Sigmoid colon (tissue), 7 donors: ENCODE results near the gene FABP3. TPM values are rescaled to one million over a fixed set of nuclear protein-coding genes. Genes with fewer than 3 reads are reported as not detected.
"Not testable (repeated sequence)": the region's sequence is repeated elsewhere in the genome, so short reads cannot be mapped to it uniquely, and the experiment has no call there.

Experiments used
- DNase-seq: peaks from one replicate; pipeline ENCODE4 v3.0.0-alpha.2; 2019
- H3K27ac ChIP-seq, 4 donors: fragments of 200-600 bp; sonication (generic); one replicate each; pipeline ENCODE4 v1.5.1; 2016 to 2019; ENCODE audit warnings: mild to moderate bottlenecking in 1 of 4
- H3K27me3 ChIP-seq, 3 donors: fragments of 200-600 bp; sonication (generic); one replicate each; pipeline ENCODE4 v1.5.1; 2019; ENCODE audit warnings: mild to moderate bottlenecking in 1 of 3
- H3K36me3 ChIP-seq, 4 donors: fragments of 200-600 bp; sonication (generic); one replicate each; pipeline ENCODE4 v1.5.1; 2016 to 2019
- H3K4me1 ChIP-seq, 4 donors: fragments of 200-600 bp; sonication (generic); one replicate each; pipeline ENCODE4 v1.5.1; 2017 to 2019
- H3K4me3 ChIP-seq, 4 donors: fragments of 200-600 bp; sonication (generic); one replicate each; pipeline ENCODE4 v1.5.1; 2017 to 2019; ENCODE audit warnings: mild to moderate bottlenecking in 2 of 4, moderate library complexity in 1 of 4
- H3K9me3 ChIP-seq, 4 donors: fragments of 200-600 bp in 3 of 4; sonication (generic) in 3 of 4; one replicate each; pipeline versions ENCODE4 v1.5.1 to v1.6.1; 2013 to 2019
- CTCF ChIP-seq, 4 experiments: fragments of 450-650 bp in 3 of 4; fragments of 200-600 bp in 1 of 4; IDR thresholded peaks; one replicate each; pipeline ENCODE4 v1.5.1; 2016 to 2019; ENCODE audit warnings: antibody characterized with exemption in 4 of 4, mild to moderate bottlenecking in 3 of 4, moderate library complexity in 2 of 4
- EP300 ChIP-seq, 4 donors: sonication (generic); formaldehyde crosslinking; IDR thresholded peaks; one replicate each; pipeline ENCODE4 v1.6.1; 2017; ENCODE audit warnings: antibody characterized with exemption in 4 of 4
- POLR2A ChIP-seq, 2 donors: fragments of 450-650 bp; IDR thresholded peaks; one replicate each; pipeline ENCODE4 v1.6.1; 2016; ENCODE audit warnings: antibody characterized with exemption in 2 of 2, mild to moderate bottlenecking in 2 of 2, moderate library complexity in 2 of 2
- POLR2AphosphoS5 ChIP-seq, 4 donors: sonication (generic); formaldehyde crosslinking; IDR thresholded peaks; one replicate each; pipeline ENCODE4 v1.6.1; 2017; ENCODE audit warnings: antibody characterized with exemption in 4 of 4
- WGBS, 2 donors: extraction: QIAGEN DNeasy Blood & Tissue Kit; methylation state at CpG; one replicate each; pipeline ENCODE4 v1.1.7; 2013; 5-methylcytosine and 5-hydroxymethylcytosine counted together
- intact Hi-C: fragments of 100-400 bp; cut with DNase I; formaldehyde crosslinking; loops from one replicate; pipeline ENCODE4 v1.15.1; 2023
- polyA plus RNA-seq, 3 donors: library from polyadenylated mRNA; stranded (reverse); fragments of 200-250 nt; gene quantifications; one replicate each; pipeline ENCODE4 v1.2.3, GENCODE V29; 2013
- total RNA-seq, 4 donors: library from RNA; depleted of rRNA; stranded (reverse); fragments of >200 nt; gene quantifications; one replicate each; pipeline ENCODE4 v1.1.0, GENCODE V29; 2016
- donor health status: healthy with polysubstance abuse.
- donor health status: Bipolar disorder and iron deficiency.
- donor health status: healthy.

FABP3 gene
- total and polyA plus RNA-seq, 7 donors: 6.4 to 31.2 (median 16.4) TPM

GRCh38 chr1:31390071-31390470, 17.2 kb upstream of the FABP3 start:
- no peaks in the 10 kb centered on the region for H3K36me3 ChIP-seq
- peaks cover 0 to 9% (median 7%) of the 10 kb centered on the region in 4 donors for H3K4me1 ChIP-seq
- H3K9me3 ChIP-seq: no peaks in the 10 kb centered on the region
- no peaks in the 10 kb centered on the region for H3K27me3 ChIP-seq
- TF ChIP-seq CTCF (IDR thresholded peaks at IDR 0.05): no peak
- no peak for TF ChIP-seq POLR2A (IDR thresholded peaks at IDR 0.05)
- TF ChIP-seq EP300 (IDR thresholded peaks at IDR 0.05): no peak
- TF ChIP-seq POLR2AphosphoS5 (IDR thresholded peaks at IDR 0.05): no peak
- intact Hi-C loops: no loop called here
- 15 to 71% methylated on average over 7 of the region's 7 CpGs for WGBS, 2 donors
- no peak overlapping the region for H3K27ac ChIP-seq
- no peak for DNase-seq
- no peak overlapping the region for H3K4me3 ChIP-seq

GRCh38 chr1:31389616-31390015, 16.7 kb upstream of the FABP3 start:
- Histone ChIP-seq H3K4me3 (no peak overlapping the region), H3K9me3 (no peaks in the 10 kb centered on the region), H3K27ac (no peak overlapping the region), H3K27me3 (no peaks in the 10 kb centered on the region), H3K36me3 (no peaks in the 10 kb centered on the region), H3K4me1 (peaks cover 0 to 5% (median 4%) of the 10 kb centered on the region in 4 donors)
- no peak for TF ChIP-seq POLR2A (IDR thresholded peaks at IDR 0.05)
- TF ChIP-seq POLR2AphosphoS5 (IDR thresholded peaks at IDR 0.05): no peak
- TF ChIP-seq EP300 (IDR thresholded peaks at IDR 0.05): no peak
- no peak for TF ChIP-seq CTCF (IDR thresholded peaks at IDR 0.05)
- no peak for DNase-seq
- 66 to 85% methylated on average over 7 of the region's 7 CpGs for WGBS, 2 donors
- intact Hi-C loops: no loop called here

- Histone ChIP-seq H3K27ac (no peak overlapping the region), H3K4me1 (no peaks in the 10 kb centered on the region), H3K4me3 (no peak overlapping the region), H3K9me3 (no peaks in the 10 kb centered on the region), H3K36me3 (no peaks in the 10 kb centered on the region), H3K27me3 (no peaks in the 10 kb centered on the region)
- no peak for TF ChIP-seq POLR2A (IDR thresholded peaks at IDR 0.05)
- TF ChIP-seq CTCF (IDR thresholded peaks at IDR 0.05): no peak
- no peak for TF ChIP-seq EP300 (IDR thresholded peaks at IDR 0.05)
- TF ChIP-seq POLR2AphosphoS5 (IDR thresholded peaks at IDR 0.05): no peak
- DNase-seq: no peak
- intact Hi-C loops: no loop called here
- WGBS, 2 donors: 77 to 79% methylated on average over 10 of the region's 10 CpGs
Observed at GRCh38 chr1:31387612-31388011, 14.7 kb upstream of the FABP3 start.

GRCh38 chr1:31386576-31387243, 13.8 kb upstream of the FABP3 start:
- H3K27me3 ChIP-seq, H3K9me3 ChIP-seq, H3K4me1 ChIP-seq, H3K4me3 ChIP-seq, DNase-seq, H3K36me3 ChIP-seq, intact Hi-C loops, H3K27ac ChIP-seq: not testable (repeated sequence)
- WGBS, 2 donors: 72 to 81% methylated on average over 8 of the region's 8 CpGs

- Histone ChIP-seq H3K27ac (no peak overlapping the region), H3K9me3 (no peaks in the 10 kb centered on the region), H3K4me1 (no peaks in the 10 kb centered on the region), H3K27me3 (no peaks in the 10 kb centered on the region), H3K4me3 (no peak overlapping the region), H3K36me3 (no peaks in the 10 kb centered on the region)
- DNase-seq: no peak
- WGBS, 2 donors: 33 to 69% methylated on average over 1 of the region's 1 CpG
- no peak for TF ChIP-seq CTCF (IDR thresholded peaks at IDR 0.05)
- no peak for TF ChIP-seq POLR2A (IDR thresholded peaks at IDR 0.05)
- TF ChIP-seq EP300 (IDR thresholded peaks at IDR 0.05): no peak
- TF ChIP-seq POLR2AphosphoS5 (IDR thresholded peaks at IDR 0.05): no peak
- intact Hi-C loops: no loop called here
Observed at GRCh38 chr1:31383967-31384366, 11.1 kb upstream of the FABP3 start.
